GM15510 (cell line): ENCODE measurements around the gene CYYR1.

ENCODE experiments used
- POLR2A ChIP-seq: IDR thresholded peaks from 3 replicates; pipeline ENCODE4 v1.6.1; 2011; ENCODE audit warnings: borderline replicate concordance; ENCODE audit not compliant: insufficient read length; ENCODE audit errors: extremely low read depth

CYYR1 gene

DNA sequence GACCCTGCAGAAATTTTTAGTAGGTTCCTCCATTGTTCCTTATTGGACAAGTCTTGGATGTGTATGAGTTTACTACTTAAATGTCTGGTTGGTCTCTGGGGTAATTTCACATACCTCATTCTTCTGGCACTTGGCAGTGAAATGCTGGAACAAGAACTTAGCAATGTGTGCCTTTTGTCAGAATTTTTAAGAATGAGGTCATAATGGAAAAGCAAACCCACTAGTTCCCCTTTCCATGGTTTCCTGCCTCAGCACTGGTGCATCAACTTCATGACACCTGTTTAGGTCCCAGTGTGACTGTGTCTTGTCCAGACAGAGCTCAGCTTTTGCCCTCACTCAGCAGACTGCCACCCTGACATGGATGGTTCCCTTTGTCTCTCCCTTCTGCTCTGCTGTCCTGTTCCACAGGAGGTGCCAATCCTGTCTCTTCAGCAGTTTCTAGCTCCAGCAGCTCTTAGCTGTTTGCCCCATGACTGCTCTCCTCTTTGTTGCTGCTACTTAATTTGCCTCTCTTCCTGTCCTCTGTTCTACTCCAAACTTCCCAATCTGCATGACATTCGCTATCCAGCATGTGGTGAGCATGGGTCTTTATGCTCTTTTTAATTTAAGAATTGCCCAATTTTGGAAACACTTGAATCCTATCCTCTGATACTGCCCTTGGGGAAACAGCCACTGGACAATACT lies 135.6 kb downstream of the CYYR1 start:
- TF ChIP-seq POLR2A = no peak

DNA sequence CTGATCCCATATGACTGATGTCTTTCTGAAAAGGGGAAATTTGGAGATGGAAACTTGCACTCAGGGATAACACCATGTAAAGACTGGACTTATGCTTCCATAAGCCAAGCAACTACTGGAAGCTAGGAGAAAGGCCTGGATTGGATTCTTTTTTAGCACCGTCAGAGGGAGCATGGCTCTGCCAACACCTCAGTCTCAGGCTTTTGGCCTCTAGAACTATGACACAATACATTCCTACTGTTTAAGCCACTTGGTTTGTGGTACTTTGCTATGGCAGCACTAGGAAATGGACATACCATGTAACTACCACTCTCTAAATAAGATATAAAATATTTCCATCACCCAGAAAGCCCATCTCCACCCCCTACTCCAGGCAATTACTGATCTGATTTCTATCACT lies 139.7 kb downstream of the CYYR1 start:
- no peak for TF ChIP-seq POLR2A

DNA sequence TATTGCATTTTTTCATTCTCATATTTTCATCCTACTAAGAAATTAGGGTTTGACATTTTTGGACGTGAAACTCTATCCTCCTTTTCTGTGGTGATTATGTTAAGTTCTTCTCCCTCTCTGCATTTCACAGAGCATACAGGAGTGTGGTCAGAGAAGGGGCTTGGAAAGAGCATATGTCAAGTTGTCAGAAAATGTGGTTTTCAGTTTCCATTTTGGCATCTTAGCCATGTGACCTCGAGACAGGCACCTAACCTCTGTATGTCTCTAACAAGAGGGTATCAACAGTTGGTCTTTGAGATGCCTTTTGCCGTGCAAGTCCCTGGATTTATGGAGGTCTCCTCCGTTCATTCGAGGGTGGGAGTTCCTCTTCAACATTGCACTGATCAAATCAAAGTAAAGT lies 140.7 kb downstream of the CYYR1 start:
- TF ChIP-seq POLR2A = no peak

DNA sequence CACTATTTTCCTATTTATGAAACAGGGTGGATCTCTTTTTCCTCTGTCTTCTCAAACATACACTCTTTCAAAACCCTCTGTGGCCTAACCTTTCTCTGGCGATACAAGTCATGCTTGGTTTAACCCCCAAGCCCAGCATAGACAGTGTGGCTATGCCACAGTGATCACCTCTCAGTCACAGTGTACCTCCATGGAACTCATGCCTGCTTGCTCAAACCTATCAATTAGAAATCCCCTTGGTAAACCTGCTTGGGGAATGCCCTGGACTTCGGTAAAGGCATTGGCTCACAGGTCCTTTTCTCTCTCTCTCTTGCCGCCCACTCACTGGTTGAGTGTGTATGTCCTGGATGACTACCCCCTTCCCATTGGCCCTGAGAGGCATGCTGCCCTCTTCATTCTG lies 147.5 kb downstream of the CYYR1 start:
- TF ChIP-seq POLR2A = no peak

DNA sequence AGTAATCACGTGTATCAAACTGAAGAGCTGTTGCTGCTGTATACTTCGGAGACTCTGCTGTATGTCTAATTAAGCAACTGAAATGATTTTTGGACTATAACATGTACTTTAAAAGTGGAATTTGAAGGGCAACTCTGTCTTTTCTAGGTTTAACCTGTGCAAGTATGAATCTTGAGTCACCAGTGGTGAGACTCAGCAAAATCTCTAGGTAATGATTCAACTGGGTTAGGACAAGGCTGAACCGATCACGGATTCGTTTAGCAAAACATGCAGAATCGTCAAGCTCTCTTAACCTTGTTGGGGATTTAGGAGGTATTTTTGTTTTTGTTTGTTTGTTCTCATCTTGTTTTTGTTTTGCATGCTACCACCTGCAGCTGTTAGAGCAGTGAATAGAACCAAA lies 149.6 kb downstream of the CYYR1 start:
- TF ChIP-seq POLR2A = no peak

DNA sequence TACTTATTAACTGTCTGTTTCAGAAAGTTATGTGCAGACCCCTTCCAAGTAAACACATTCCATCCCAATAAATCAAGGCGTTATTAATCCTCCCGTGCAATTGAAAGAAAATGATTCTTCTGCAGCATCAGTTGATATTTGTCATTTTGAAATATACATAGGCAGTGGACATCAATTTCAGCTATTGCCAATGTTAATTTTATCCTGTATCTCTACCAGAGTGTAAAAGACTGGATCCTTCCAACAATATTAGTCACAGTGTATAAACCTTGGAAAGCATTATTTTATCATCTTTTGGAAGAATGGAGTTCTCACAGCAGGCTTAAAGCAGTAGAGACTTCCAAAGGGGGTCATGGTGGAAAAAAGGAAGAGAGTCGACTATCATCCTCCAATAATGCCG lies 150.4 kb downstream of the CYYR1 start:
- no peak for TF ChIP-seq POLR2A

DNA sequence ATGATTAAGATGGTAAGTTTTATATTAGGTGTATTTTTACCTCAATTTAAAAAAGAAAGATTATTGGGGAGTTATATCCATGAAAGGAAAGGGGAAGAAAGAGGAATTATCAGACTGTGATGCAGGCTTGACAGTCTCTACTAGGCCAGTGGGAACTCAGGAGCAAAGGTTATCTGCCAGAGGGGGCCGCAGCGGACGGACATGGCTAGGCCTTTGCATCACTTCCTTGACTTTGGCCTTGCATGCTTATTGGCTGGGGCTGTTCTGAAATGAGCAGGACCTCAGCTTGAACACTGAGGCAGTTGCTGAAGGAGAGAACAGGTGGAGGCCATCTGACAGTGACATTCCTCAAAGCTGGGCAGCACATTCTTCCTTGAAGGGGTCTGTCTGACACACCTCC lies 150.9 kb downstream of the CYYR1 start:
- no peak for TF ChIP-seq POLR2A

DNA sequence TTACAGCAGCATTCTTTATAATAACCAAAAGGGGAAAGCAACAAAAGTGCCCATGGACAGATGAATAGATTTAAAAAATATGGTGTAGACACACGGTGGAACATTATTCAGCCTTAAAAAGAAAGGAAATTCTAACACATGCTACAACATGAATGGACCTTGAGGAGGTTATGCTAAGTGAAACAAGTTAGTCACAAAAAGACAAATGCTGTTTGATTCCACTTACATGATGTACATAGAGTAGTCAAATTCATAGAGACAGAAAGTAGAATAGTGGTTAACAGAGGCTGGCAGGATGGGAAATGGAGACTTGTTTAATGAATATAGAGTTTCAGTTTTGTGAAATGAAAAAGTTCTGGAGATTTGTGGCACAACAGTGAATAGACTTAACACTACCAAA lies 151.4 kb downstream of the CYYR1 start:
- TF ChIP-seq POLR2A = no peak
